Epithelial cell of proximal tubule (primary cell): Measurements from ENCODE around the gene RFPL3. TPM values are rescaled to one million over a fixed set of nuclear protein-coding genes. Genes with fewer than 3 reads are reported as not detected.

ENCODE experiments used
- DNase-seq: peaks from one replicate; pipeline ENCODE4 v3.0.0-alpha.2; 2011; ENCODE audit warnings: low read depth
- H3K4me3 ChIP-seq: 2 replicates; pipeline ENCODE4 v1.5.1; 2011; ENCODE audit warnings: low read depth, mild to moderate bottlenecking, low read length
- CTCF ChIP-seq: conservative IDR thresholded peaks from 2 replicates; pipeline ENCODE4 v1.5.1; 2012; ENCODE audit warnings: low read depth, mild to moderate bottlenecking, low read length
- total RNA-seq: library from RNA; depleted of rRNA; stranded (reverse); fragments of >200 nt; gene quantifications from 2 replicates; pipeline ENCODE4 v1.2.3, GENCODE V29; 2015

Gene RFPL3
- total RNA-seq, 1 donor from 2014 or later = not detected

- no peak for TF ChIP-seq CTCF
- DNase-seq = no peak
- no peak overlapping the region for H3K4me3 ChIP-seq
These were observed 44.1 kb upstream of the RFPL3 start for GRCh38 chr22:32313532-32313931.

- TF ChIP-seq CTCF = no peak
These were observed 40.1 kb upstream of the RFPL3 start for GRCh38 chr22:32317524-32317923.

GRCh38 chr22:32318361-32318760 is 39.3 kb upstream of the RFPL3 start:
- no peak for TF ChIP-seq CTCF
- H3K4me3 ChIP-seq = no peak overlapping the region
- DNase-seq = no peak

More at GRCh38 chr22:32317524-32317923, 40.1 kb upstream of the RFPL3 start:
- no peak for DNase-seq
- no peak overlapping the region for H3K4me3 ChIP-seq

- no peak overlapping the region for H3K4me3 ChIP-seq
- no peak for DNase-seq
These were observed 37.7 kb upstream of the RFPL3 start for GRCh38 chr22:32319861-32320406.

GRCh38 chr22:32322986-32323385 is 34.7 kb upstream of the RFPL3 start:
- no peak overlapping the region for H3K4me3 ChIP-seq
- TF ChIP-seq CTCF = no peak
- DNase-seq = no peak

More at GRCh38 chr22:32319861-32320406, 37.7 kb upstream of the RFPL3 start:
- no peak for TF ChIP-seq CTCF

GRCh38 chr22:32323513-32324164 is 34.0 kb upstream of the RFPL3 start:
- TF ChIP-seq CTCF = no peak
- no peak for DNase-seq
- no peak overlapping the region for H3K4me3 ChIP-seq
